HepG2 (cell line): ENCODE results near the gene COG8. TPM values are rescaled to one million over a fixed set of nuclear protein-coding genes. Genes with fewer than 3 reads are reported as not detected.
A peak's percentile ranks its signal among the peaks of the same experiment; 100 is the strongest.

Source experiments
- ATF2 ChIP-seq: sonication (generic); formaldehyde crosslinking; IDR thresholded peaks from 2 replicates; pipeline ENCODE4 v1.4.0; 2020; ENCODE audit warnings: missing genetic modification reagents
- JUN ChIP-seq: sonication (generic); formaldehyde crosslinking; IDR thresholded peaks from 2 replicates; pipeline ENCODE4 v1.4.0; 2020; ENCODE audit warnings: mild to moderate bottlenecking, missing genetic modification reagents
- PAX8 ChIP-seq: sonication (generic); formaldehyde crosslinking; IDR thresholded peaks from 2 replicates; pipeline ENCODE4 v1.8.0; 2022; ENCODE audit warnings: mild to moderate bottlenecking, missing genetic modification reagents, borderline replicate concordance
- RFX1 ChIP-seq: fragments of 450-650 bp; IDR thresholded peaks from 2 replicates; pipeline ENCODE4 v1.6.1; 2017
- UBTF ChIP-seq: sonication (generic); formaldehyde crosslinking; IDR thresholded peaks from 2 replicates; pipeline ENCODE4 v1.4.0; 2020; ENCODE audit warnings: mild to moderate bottlenecking, missing genetic modification reagents
- ZNF264 ChIP-seq: sonication (generic); formaldehyde crosslinking; IDR thresholded peaks from 2 replicates; pipeline ENCODE4 v1.4.0; 2020; ENCODE audit warnings: missing genetic modification reagents
- ZNF362 ChIP-seq: sonication (generic); formaldehyde crosslinking; IDR thresholded peaks from 2 replicates; pipeline ENCODE4 v1.4.0; 2020; ENCODE audit warnings: missing genetic modification reagents, mild to moderate bottlenecking, borderline replicate concordance
- ZNF407 ChIP-seq: sonication (generic); formaldehyde crosslinking; IDR thresholded peaks from one replicate; pipeline ENCODE4 v1.5.1; 2020; ENCODE audit warnings: mild to moderate bottlenecking, missing genetic modification reagents; ENCODE audit errors: not compliant biosample characterization
- ZNF589 ChIP-seq: sonication (generic); formaldehyde crosslinking; conservative IDR thresholded peaks from 2 replicates; pipeline ENCODE4 v1.8.0; 2022; ENCODE audit warnings: mild to moderate bottlenecking, moderate library complexity, missing genetic modification reagents
- ZNF597 ChIP-seq: sonication (generic); formaldehyde crosslinking; IDR thresholded peaks from 2 replicates; pipeline ENCODE4 v1.5.0; 2020; ENCODE audit warnings: missing genetic modification reagents
- ZNF616 ChIP-seq: sonication (generic); formaldehyde crosslinking; IDR thresholded peaks from 2 replicates; pipeline ENCODE4 v1.5.0; 2020; ENCODE audit warnings: low read depth, mild to moderate bottlenecking, missing genetic modification reagents
- ZNF780A ChIP-seq: sonication (generic); formaldehyde crosslinking; IDR thresholded peaks from 2 replicates; pipeline ENCODE4 v1.8.0; 2022; ENCODE audit warnings: mild to moderate bottlenecking, missing genetic modification reagents, moderate library complexity
- ZNF792 ChIP-seq: IDR thresholded peaks from 2 replicates; pipeline ENCODE4 v1.6.1; 2016
- ZNF879 ChIP-seq: sonication (generic); formaldehyde crosslinking; IDR thresholded peaks from 2 replicates; pipeline ENCODE4 v1.8.1; 2023; ENCODE audit warnings: missing genetic modification reagents
- polyA plus RNA-seq, 8 experiments: library from polyadenylated mRNA; depleted of rRNA in 3 of 8; stranded (reverse) in 7 of 8; unstranded in 1 of 8; fragments of >200 nt; fragmentation: Illumina TruSeq in 4 of 8; extraction: Trizol in 4 of 8; gene quantifications; 2 replicates each; pipeline versions ENCODE4 v1.2.1 to v1.2.3, GENCODE V29; 2011 to 2016; ENCODE audit warnings: low read depth in 4 of 8, missing spikeins in 1 of 8, mixed read lengths in 1 of 8; ENCODE audit not compliant: insufficient read depth in 1 of 8
- total RNA-seq, 5 experiments: library from RNA; depleted of rRNA; stranded (reverse); fragments of >200 nt; fragmentation: Illumina TruSeq; extraction: Trizol; gene quantifications; 2 replicates each; pipeline ENCODE4 v1.2.3, GENCODE V29; 2016; ENCODE audit warnings: low read depth in 1 of 5

Gene COG8
- total and polyA plus RNA-seq, 2 of the 13 experiments (the other 11 are each of a cell fraction or from before 2014, with no cell fraction given) = 45.5 to 52.1 TPM

- TF ChIP-seq ZNF407 (CRISPR knock-in tag) = peak; percentile 92
- no peak for TF ChIP-seq PAX8 (CRISPR knock-in tag)
- no peak for TF ChIP-seq ZNF362 (CRISPR knock-in tag)
- TF ChIP-seq ZNF597 = no peak
- no peak; the same call in 1 of the 2 replicates for TF ChIP-seq JUN (CRISPR knock-in tag)
- peak; percentile 71; the same call in 1 of the 2 replicates for TF ChIP-seq ZNF879 (CRISPR knock-in tag)
- TF ChIP-seq ZNF264 (CRISPR knock-in tag) = peak; percentile 73
- peak; percentile 78; the same call in 1 of the 2 replicates for TF ChIP-seq ATF2 (CRISPR knock-in tag)
- no peak for TF ChIP-seq RFX1
- peak; percentile 83 for TF ChIP-seq ZNF589
- peak; percentile 53; the same call in 1 of the 2 replicates for TF ChIP-seq ZNF792 (CRISPR knock-in tag)
- TF ChIP-seq ZNF616 = peak; percentile 55; the same call in 1 of the 2 replicates
- TF ChIP-seq ZNF780A (CRISPR knock-in tag) = peak; percentile 80; the same call in 1 of the 2 replicates
- peak; percentile 98 for TF ChIP-seq UBTF
These were observed 8.9 kb downstream of the COG8 start, which contains the start of gene PDF (continued) for GRCh38 chr16:69330286-69331109.
